Liver (tissue), 9 donors: ENCODE measurements around the gene RNU7-1. TPM values are rescaled to one million over a fixed set of nuclear protein-coding genes. Genes with fewer than 3 reads are reported as not detected.

Experiments used
- DNase-seq: peaks from one replicate; pipeline ENCODE4 v3.0.0-alpha.2; 2017; ENCODE audit warnings: low spot score
- H3K27ac ChIP-seq, 2 donors: one replicate each; pipeline ENCODE4 v1.7.0; 2013; ENCODE audit warnings: inconsistent platforms in 2 of 2, low read length in 2 of 2, control low read depth in 1 of 2, low read depth in 1 of 2, mild to moderate bottlenecking in 1 of 2
- H3K27me3 ChIP-seq, 4 donors: one replicate each; pipeline versions ENCODE4 v1.6.1 to v1.7.0; 2013; ENCODE audit warnings: low read length in 3 of 4, inconsistent platforms in 1 of 4, mild to moderate bottlenecking in 1 of 4, moderate library complexity in 1 of 4; ENCODE audit not compliant: control insufficient read depth in 4 of 4, insufficient read depth in 4 of 4
- H3K36me3 ChIP-seq, 4 donors: one replicate each; pipeline versions ENCODE4 v1.6.1 to v1.7.0; 2013; ENCODE audit warnings: low read length in 3 of 4, mild to moderate bottlenecking in 3 of 4, low read depth in 1 of 4, moderate library complexity in 1 of 4; ENCODE audit not compliant: control insufficient read depth in 4 of 4, insufficient read depth in 3 of 4
- H3K4me1 ChIP-seq, 4 donors: one replicate each; pipeline versions ENCODE4 v1.6.1 to v1.7.0; 2013; ENCODE audit warnings: low read length in 3 of 4, mild to moderate bottlenecking in 3 of 4, moderate library complexity in 1 of 4; ENCODE audit not compliant: control insufficient read depth in 4 of 4, insufficient read depth in 4 of 4
- H3K4me3 ChIP-seq, 3 donors: one replicate each; pipeline versions ENCODE4 v1.6.1 to v1.7.0; 2013; ENCODE audit warnings: low read length in 3 of 3, control low read depth in 1 of 3, low read depth in 1 of 3, mild to moderate bottlenecking in 1 of 3
- H3K9ac ChIP-seq, 2 donors: one replicate each; pipeline ENCODE4 v1.7.0; 2013; ENCODE audit warnings: low read length in 2 of 2, mild to moderate bottlenecking in 2 of 2, moderate library complexity in 2 of 2, control low read depth in 1 of 2, low read depth in 1 of 2
- H3K9me3 ChIP-seq, 4 donors: one replicate each; pipeline versions ENCODE4 v1.6.1 to v1.7.0; 2013; ENCODE audit warnings: low read length in 3 of 4; ENCODE audit not compliant: control insufficient read depth in 4 of 4
- ATF3 ChIP-seq: IDR thresholded peaks from 2 replicates; pipeline ENCODE4 v1.6.1; 2016; ENCODE audit warnings: antibody characterized with exemption
- CTCF ChIP-seq: fragments of 150-350 bp; IDR thresholded peaks from 2 replicates; pipeline ENCODE4 v1.5.1; 2017; ENCODE audit warnings: improper control_type of control experiment, low read depth, low read length; ENCODE audit not compliant: missing input control
- EGR1 ChIP-seq, 2 donors: IDR thresholded peaks; 2 replicates each; pipeline ENCODE4 v1.6.1; 2016 to 2018; ENCODE audit warnings: antibody characterized with exemption in 2 of 2, low read depth in 2 of 2
- FOXA1 ChIP-seq: IDR thresholded peaks from 2 replicates; pipeline ENCODE4 v1.6.1; 2016; ENCODE audit warnings: antibody characterized with exemption
- FOXA2 ChIP-seq: IDR thresholded peaks from 2 replicates; pipeline ENCODE4 v1.6.1; 2016; ENCODE audit warnings: antibody characterized with exemption
- GABPA ChIP-seq, 2 donors: IDR thresholded peaks in 1 of 2; conservative IDR thresholded peaks in 1 of 2; 2 replicates each; pipeline ENCODE4 v1.6.1; 2016; ENCODE audit warnings: antibody characterized with exemption in 2 of 2, mild to moderate bottlenecking in 1 of 2, moderate library complexity in 1 of 2
- HNF4A ChIP-seq, 2 donors: conservative IDR thresholded peaks; 2 replicates each; pipeline ENCODE4 v1.6.1; 2016; ENCODE audit warnings: antibody characterized with exemption in 2 of 2, mild to moderate bottlenecking in 2 of 2
- HNF4G ChIP-seq: IDR thresholded peaks from 2 replicates; pipeline ENCODE4 v1.6.1; 2016; ENCODE audit warnings: antibody characterized with exemption
- JUND ChIP-seq, 2 donors: IDR thresholded peaks; 2 replicates each; pipeline ENCODE4 v1.6.1; 2016; ENCODE audit warnings: antibody characterized with exemption in 2 of 2
- MAX ChIP-seq: IDR thresholded peaks from 2 replicates; pipeline ENCODE4 v1.6.1; 2016; ENCODE audit warnings: antibody characterized with exemption
- NR2F2 ChIP-seq: IDR thresholded peaks from 2 replicates; pipeline ENCODE4 v1.6.1; 2016; ENCODE audit warnings: antibody characterized with exemption
- RAD21 ChIP-seq, 2 donors: IDR thresholded peaks; 2 replicates each; pipeline ENCODE4 v1.6.1; 2016; ENCODE audit warnings: antibody characterized with exemption in 2 of 2, mild to moderate bottlenecking in 2 of 2
- REST ChIP-seq: IDR thresholded peaks from 2 replicates; pipeline ENCODE4 v1.6.1; 2016; ENCODE audit warnings: antibody characterized with exemption, mild to moderate bottlenecking
- RXRA ChIP-seq, 2 donors: IDR thresholded peaks; 2 replicates each; pipeline ENCODE4 v1.6.1; 2017 to 2018; ENCODE audit warnings: antibody characterized with exemption in 2 of 2, mild to moderate bottlenecking in 1 of 2
- SP1 ChIP-seq: IDR thresholded peaks from 2 replicates; pipeline ENCODE4 v1.6.1; 2018; ENCODE audit warnings: antibody characterized with exemption, mild to moderate bottlenecking
- TAF1 ChIP-seq: conservative IDR thresholded peaks from 2 replicates; pipeline ENCODE4 v1.6.1; 2016; ENCODE audit warnings: antibody characterized with exemption, mild to moderate bottlenecking
- YY1 ChIP-seq: IDR thresholded peaks from 2 replicates; pipeline ENCODE4 v1.6.1; 2016; ENCODE audit warnings: antibody characterized with exemption, mild to moderate bottlenecking
- ZBTB33 ChIP-seq: IDR thresholded peaks from 2 replicates; pipeline ENCODE4 v1.6.1; 2016; ENCODE audit warnings: antibody characterized with exemption
- WGBS: extraction: QIAGEN DNeasy Blood & Tissue Kit; methylation state at CpG from one replicate; pipeline ENCODE4 v1.1.7; 2013; 5-methylcytosine and 5-hydroxymethylcytosine counted together
- polyA plus RNA-seq, 2 donors: library from polyadenylated mRNA; stranded (reverse) in 1 of 2; unstranded in 1 of 2; fragments of 200-250 nt in 1 of 2; fragments of >200 nt in 1 of 2; fragmentation: Nextera tagmentation in 1 of 2; extraction: Ambion mirVana in 1 of 2; gene quantifications; one replicate each; pipeline versions ENCODE4 v1.2.1 to v1.2.3, GENCODE V29; 2013 to 2015
- total RNA-seq, 2 donors: library from RNA; depleted of rRNA; stranded (reverse); fragments of >200 nt; gene quantifications; one replicate each; pipeline ENCODE4 v1.2.3, GENCODE V29; 2014
- donor health status: healthy.
- donor health status: healthy.
- donor health status: healthy.
- donor health status: healthy.
- donor health status: healthy.

The RNU7-1 gene
- total and polyA plus RNA-seq, 4 donors = not detected

- Histone ChIP-seq H3K27ac (no peak overlapping the region), H3K9me3 (no peaks in the 10 kb centered on the region), H3K27me3 (no peaks in the 10 kb centered on the region), H3K4me1 (peaks cover 13 to 40% (median 22%) of the 10 kb centered on the region in 4 donors), H3K4me3 (no peak overlapping the region), H3K9ac (no peak overlapping the region), H3K36me3 (peaks cover 0 to 11% (median 5%) of the 10 kb centered on the region in 4 donors)
- 71% methylated on average over 2 of the region's 2 CpGs for WGBS
- DNase-seq = no peak
- TF ChIP-seq TAF1 (no peak), GABPA (IDR thresholded peaks at IDR 0.05 in 1 of 2, conservative IDR thresholded peaks at IDR 0.05 in 1 of 2) (no peak), ATF3 (no peak), REST (no peak), RXRA (IDR thresholded peaks at IDR 0.05) (no peak), CTCF (no peak), MAX (no peak), ZBTB33 (no peak), RAD21 (IDR thresholded peaks at IDR 0.05) (no peak), HNF4G (no peak), NR2F2 (no peak), YY1 (no peak), EGR1 (IDR thresholded peaks at IDR 0.05; ENCODE audit: low read depth in 2 of 2) (no peak), HNF4A (conservative IDR thresholded peaks at IDR 0.05) (no peak), FOXA2 (no peak), FOXA1 (no peak), SP1 (no peak), JUND (IDR thresholded peaks at IDR 0.05) (no peak)
These were observed 4.5 kb upstream of the RNU7-1 start for GRCh38 chr12:6939191-6939540.

GRCh38 chr12:6941267-6941666 lies 2.3 kb upstream of the RNU7-1 start:
- no peaks in the 10 kb centered on the region for H3K27me3 ChIP-seq
- H3K9me3 ChIP-seq = no peaks in the 10 kb centered on the region
- no peak overlapping the region for H3K4me3 ChIP-seq
- peak overlapping the region in 1 of 2 donors; percentile 35 for H3K27ac ChIP-seq
- peaks cover 19 to 59% (median 38%) of the 10 kb centered on the region in 4 donors for H3K4me1 ChIP-seq
- no peak overlapping the region for H3K9ac ChIP-seq
- WGBS = 56% methylated on average over 12 of the region's 12 CpGs
- no peaks in the 10 kb centered on the region for H3K36me3 ChIP-seq
- no peak for DNase-seq
- TF ChIP-seq CTCF (no peak), RAD21 (IDR thresholded peaks at IDR 0.05) (no peak), RXRA (IDR thresholded peaks at IDR 0.05) (no peak), HNF4A (conservative IDR thresholded peaks at IDR 0.05) (no peak), FOXA2 (no peak), EGR1 (IDR thresholded peaks at IDR 0.05; ENCODE audit: low read depth in 2 of 2) (no peak), FOXA1 (no peak), GABPA (IDR thresholded peaks at IDR 0.05 in 1 of 2, conservative IDR thresholded peaks at IDR 0.05 in 1 of 2) (no peak), NR2F2 (no peak), TAF1 (no peak), HNF4G (no peak), SP1 (no peak), ATF3 (no peak), ZBTB33 (no peak), YY1 (no peak), MAX (no peak), JUND (IDR thresholded peaks at IDR 0.05) (no peak)
